Measurements from ENCODE around the gene GPR31.

The GPR31 gene

GRCh38 chr6:167137881-167138280, 19.9 kb downstream of the GPR31 start:
- no peak for TF ChIP-seq CTCF (IDR thresholded peaks at IDR 0.05; ENCODE audit: low read depth, low read length)
- in situ Hi-C loops (cut with HindIII; ENCODE audit: low sequenced_read_pairs) = no loop called here
- no peak for DNase-seq (ENCODE audit: low read depth, low spot score)
- no peak overlapping the region for H3K4me3 ChIP-seq (ENCODE audit: low read depth, low read length)

- TF ChIP-seq CTCF (IDR thresholded peaks at IDR 0.05; ENCODE audit: low read depth, low read length) = no peak
- no peak overlapping the region for H3K4me3 ChIP-seq (ENCODE audit: low read depth, low read length)
- no peak for DNase-seq (ENCODE audit: low read depth, low spot score)
- in situ Hi-C loops (cut with HindIII; ENCODE audit: low sequenced_read_pairs) = no loop called here
These were observed 20.7 kb downstream of the GPR31 start for GRCh38 chr6:167137081-167137480.

- no peak for DNase-seq (ENCODE audit: low read depth, low spot score)
- TF ChIP-seq CTCF (IDR thresholded peaks at IDR 0.05; ENCODE audit: low read depth, low read length) = no peak
- in situ Hi-C loops (cut with HindIII; ENCODE audit: low sequenced_read_pairs) = no loop called here
- no peak overlapping the region for H3K4me3 ChIP-seq (ENCODE audit: low read depth, low read length)
These were observed 21.4 kb downstream of the GPR31 start for GRCh38 chr6:167136376-167136775.

GRCh38 chr6:167134448-167135328, 23.1 kb downstream of the GPR31 start:
- no peak for DNase-seq (ENCODE audit: low read depth, low spot score)
- H3K4me3 ChIP-seq (ENCODE audit: low read depth, low read length) = no peak overlapping the region
- no peak for TF ChIP-seq CTCF (IDR thresholded peaks at IDR 0.05; ENCODE audit: low read depth, low read length)
- in situ Hi-C loops (cut with HindIII; ENCODE audit: low sequenced_read_pairs) = no loop called here

- in situ Hi-C loops (cut with HindIII; ENCODE audit: low sequenced_read_pairs) = no loop called here
- no peak for DNase-seq (ENCODE audit: low read depth, low spot score)
- no peak for TF ChIP-seq CTCF (IDR thresholded peaks at IDR 0.05; ENCODE audit: low read depth, low read length)
- no peak overlapping the region for H3K4me3 ChIP-seq (ENCODE audit: low read depth, low read length)
These were observed 26.8 kb downstream of the GPR31 start for GRCh38 chr6:167130712-167131684.

- in situ Hi-C loops (cut with HindIII; ENCODE audit: low sequenced_read_pairs) = no loop called here
- H3K4me3 ChIP-seq (ENCODE audit: low read depth, low read length) = no peak overlapping the region
- DNase-seq (ENCODE audit: low read depth, low spot score) = no peak
- no peak for TF ChIP-seq CTCF (IDR thresholded peaks at IDR 0.05; ENCODE audit: low read depth, low read length)
These were observed 27.6 kb downstream of the GPR31 start for GRCh38 chr6:167130008-167130677.
